ENCODE measurements around the gene MAP7D3.
"Not testable (repeated sequence)": the region's sequence is repeated elsewhere in the genome, so short reads cannot be mapped to it uniquely, and the experiment has no call there.

MAP7D3 gene

GRCh38 chrX:136182414-136182813 is 68.8 kb downstream of the MAP7D3 start:
- DNase-seq (ENCODE audit: low read depth) = no peak

GRCh38 chrX:136179133-136179532 is 72.1 kb downstream of the MAP7D3 start:
- DNase-seq (ENCODE audit: low read depth) = no peak

- DNase-seq (ENCODE audit: low read depth) = no peak
These were observed 74.8 kb downstream of the MAP7D3 start for GRCh38 chrX:136176399-136176825.

- DNase-seq (ENCODE audit: low read depth) = no peak
These were observed 79.8 kb downstream of the MAP7D3 start for GRCh38 chrX:136171420-136171819.

GRCh38 chrX:136170139-136170800 is 80.9 kb downstream of the MAP7D3 start:
- DNase-seq (ENCODE audit: low read depth) = no peak

GRCh38 chrX:136168929-136169735 is 82.1 kb downstream of the MAP7D3 start:
- DNase-seq (ENCODE audit: low read depth) = no peak

GRCh38 chrX:136167989-136168388 is 83.2 kb downstream of the MAP7D3 start:
- not testable (repeated sequence) for DNase-seq (ENCODE audit: low read depth)

- DNase-seq (ENCODE audit: low read depth) = no peak
These were observed 84.9 kb downstream of the MAP7D3 start for GRCh38 chrX:136166221-136166855.

- no peak for DNase-seq (ENCODE audit: low read depth)
These were observed 85.8 kb downstream of the MAP7D3 start for GRCh38 chrX:136165406-136165805.

GRCh38 chrX:136163689-136164088 is 87.5 kb downstream of the MAP7D3 start:
- no peak for DNase-seq (ENCODE audit: low read depth)
